ENCODE data around the gene FAM135A. TPM values are rescaled to one million over a fixed set of nuclear protein-coding genes. Genes with fewer than 3 reads are reported as not detected.

The FAM135A gene
- total RNA-seq, 4 donors from 2014 or later: 16.7 to 37.5 (median 23.2) TPM

DNA sequence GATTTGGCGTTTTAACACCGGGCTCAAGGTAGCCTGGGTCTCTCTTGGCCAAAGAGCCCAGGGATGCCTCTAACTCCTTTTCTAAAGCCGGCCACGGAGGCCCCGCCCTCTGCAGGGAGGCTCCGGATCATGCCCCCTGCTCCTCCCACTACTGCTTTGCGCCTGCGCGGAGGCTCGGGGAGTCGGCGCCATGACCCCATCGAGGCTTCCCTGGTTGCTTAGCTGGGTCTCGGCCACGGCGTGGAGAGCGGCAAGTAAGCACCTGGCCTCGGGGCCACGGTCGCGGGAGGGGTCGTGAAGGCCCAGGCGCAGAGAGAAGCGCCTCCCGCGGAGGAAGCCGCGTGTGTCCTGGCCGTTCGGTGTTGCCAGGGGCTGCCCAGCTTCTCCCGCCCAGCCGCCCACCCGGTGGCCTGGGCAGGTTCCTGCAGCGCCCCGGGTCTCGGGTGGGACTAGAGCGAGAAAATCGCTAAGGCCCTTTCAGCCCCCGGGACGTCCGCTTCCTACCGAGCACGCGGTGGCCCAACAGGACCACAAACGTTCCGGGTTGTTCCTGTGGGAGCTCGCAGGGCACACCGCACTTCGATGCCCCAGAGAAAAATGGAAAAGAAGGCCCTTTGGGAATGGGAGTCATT is 153.6 kb downstream of the FAM135A start, which contains the start of gene SDHAF4:
Gene SDHAF4, plus strand, starts transcription at position 180 of the 632 bp plus-strand sequence. Its CDS starts 11 bp downstream, at position 191.
- peak; percentile 98 for ATAC-seq (ENCODE audit: low FRiP score)
- DNase-seq (ENCODE audit: low spot score): peak; percentile 73
- TF ChIP-seq, protein P1, sequence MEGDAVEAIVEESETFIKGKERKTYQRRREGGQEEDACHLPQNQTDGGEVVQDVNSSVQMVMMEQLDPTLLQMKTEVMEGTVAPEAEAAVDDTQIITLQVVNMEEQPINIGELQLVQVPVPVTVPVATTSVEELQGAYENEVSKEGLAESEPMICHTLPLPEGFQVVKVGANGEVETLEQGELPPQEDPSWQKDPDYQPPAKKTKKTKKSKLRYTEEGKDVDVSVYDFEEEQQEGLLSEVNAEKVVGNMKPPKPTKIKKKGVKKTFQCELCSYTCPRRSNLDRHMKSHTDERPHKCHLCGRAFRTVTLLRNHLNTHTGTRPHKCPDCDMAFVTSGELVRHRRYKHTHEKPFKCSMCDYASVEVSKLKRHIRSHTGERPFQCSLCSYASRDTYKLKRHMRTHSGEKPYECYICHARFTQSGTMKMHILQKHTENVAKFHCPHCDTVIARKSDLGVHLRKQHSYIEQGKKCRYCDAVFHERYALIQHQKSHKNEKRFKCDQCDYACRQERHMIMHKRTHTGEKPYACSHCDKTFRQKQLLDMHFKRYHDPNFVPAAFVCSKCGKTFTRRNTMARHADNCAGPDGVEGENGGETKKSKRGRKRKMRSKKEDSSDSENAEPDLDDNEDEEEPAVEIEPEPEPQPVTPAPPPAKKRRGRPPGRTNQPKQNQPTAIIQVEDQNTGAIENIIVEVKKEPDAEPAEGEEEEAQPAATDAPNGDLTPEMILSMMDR (IDR thresholded peaks at IDR 0.05): no peak

DNA sequence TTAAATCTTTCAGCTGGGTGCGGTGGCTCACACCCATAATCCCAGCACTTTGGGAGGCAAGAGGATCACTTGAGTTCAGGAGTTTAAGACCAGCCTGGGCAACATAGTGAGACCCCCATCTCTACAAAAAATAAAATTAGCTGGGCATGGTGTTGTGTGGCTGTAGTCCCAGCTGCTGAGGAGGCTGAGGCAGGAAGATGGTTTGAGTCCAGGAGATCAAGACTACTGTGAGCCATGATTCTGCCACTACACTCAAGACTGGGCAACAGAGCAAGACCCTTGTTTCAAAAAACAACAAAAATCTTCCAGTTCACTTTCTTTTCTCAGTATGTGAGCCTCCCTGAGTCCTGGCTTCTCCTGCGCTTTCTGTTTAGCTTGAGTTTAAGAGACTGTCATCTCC is 161.3 kb downstream of the FAM135A start:
- ATAC-seq (ENCODE audit: low FRiP score): no peak
- DNase-seq (ENCODE audit: low spot score): no peak
- TF ChIP-seq, protein P1 (IDR thresholded peaks at IDR 0.05): no peak

DNA sequence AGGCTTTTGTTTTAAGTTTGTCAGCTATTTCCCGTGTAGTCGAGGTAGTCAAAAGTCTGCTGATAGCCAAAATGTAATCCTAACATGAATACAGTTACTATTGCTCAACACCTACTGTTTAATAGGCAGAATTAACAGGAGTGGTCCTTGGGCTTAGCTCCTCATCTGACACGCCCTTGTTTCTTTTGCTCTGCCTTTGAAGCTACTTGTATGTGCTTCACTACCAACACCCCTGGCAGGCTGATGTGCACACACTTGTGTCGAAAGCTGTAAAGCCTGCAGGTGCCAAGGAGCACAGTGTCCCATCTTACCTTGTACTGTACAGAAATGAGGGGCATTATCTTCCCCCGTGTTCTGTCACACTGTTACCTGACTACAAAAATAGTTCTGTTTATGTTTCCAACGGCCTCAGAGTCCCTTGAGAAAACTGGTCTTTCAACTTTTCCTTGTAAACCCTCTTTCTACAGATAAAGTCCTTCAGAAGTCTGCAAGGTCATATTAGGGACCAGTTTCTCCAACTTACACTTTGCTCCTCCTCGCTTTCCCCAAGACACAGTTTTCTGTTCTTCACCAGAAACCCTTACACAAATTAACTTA is 162.7 kb downstream of the FAM135A start:
- no peak for ATAC-seq (ENCODE audit: low FRiP score)
- DNase-seq (ENCODE audit: low spot score): no peak
- TF ChIP-seq, protein P1 (IDR thresholded peaks at IDR 0.05): no peak

DNA sequence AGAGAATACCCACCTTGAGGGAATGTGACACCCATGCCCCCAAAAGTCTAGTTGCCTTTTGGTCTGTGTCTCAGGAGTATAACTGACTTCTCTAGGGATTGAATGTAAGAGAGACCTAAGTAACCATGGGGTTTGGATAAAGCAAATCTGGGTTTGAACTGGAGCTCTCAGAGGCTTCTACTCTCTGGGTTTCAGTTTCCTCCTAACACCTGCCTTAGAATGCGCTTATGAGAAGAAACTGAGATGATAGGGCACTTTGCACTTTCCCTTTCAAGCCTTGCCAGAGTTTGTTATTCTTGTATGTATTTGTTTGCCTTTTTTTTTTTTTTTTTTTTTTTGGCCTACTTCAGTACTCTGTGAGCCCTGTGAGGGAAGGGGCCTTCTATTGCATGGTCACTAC is 172.8 kb downstream of the FAM135A start:
- no peak for ATAC-seq (ENCODE audit: low FRiP score)
- TF ChIP-seq, protein P1 (IDR thresholded peaks at IDR 0.05): no peak

DNA sequence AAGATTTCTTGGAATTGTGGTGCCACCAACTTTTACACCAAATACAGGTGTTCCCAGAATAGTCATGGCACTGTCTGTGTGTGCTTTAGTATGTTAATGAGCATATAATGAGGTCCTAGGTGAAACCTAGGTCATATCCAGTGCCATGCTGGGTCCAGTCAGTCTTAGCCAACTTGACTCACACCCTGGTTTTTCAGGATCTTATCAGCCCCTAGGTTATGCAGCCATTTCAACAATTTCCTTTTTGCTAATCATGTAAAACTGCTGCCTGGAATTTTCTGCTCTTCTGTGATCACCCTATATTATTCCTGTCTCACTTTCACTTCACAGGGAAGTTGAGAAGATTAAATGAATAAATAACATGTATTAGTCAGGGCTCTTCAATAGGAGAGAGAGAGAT is 177.1 kb downstream of the FAM135A start:
- no peak for ATAC-seq (ENCODE audit: low FRiP score)
- no peak for DNase-seq (ENCODE audit: low spot score)
- TF ChIP-seq, protein P1 (IDR thresholded peaks at IDR 0.05): no peak

More for the DNA sequence above, 172.8 kb downstream of the FAM135A start:
- no peak for DNase-seq (ENCODE audit: low spot score)

DNA sequence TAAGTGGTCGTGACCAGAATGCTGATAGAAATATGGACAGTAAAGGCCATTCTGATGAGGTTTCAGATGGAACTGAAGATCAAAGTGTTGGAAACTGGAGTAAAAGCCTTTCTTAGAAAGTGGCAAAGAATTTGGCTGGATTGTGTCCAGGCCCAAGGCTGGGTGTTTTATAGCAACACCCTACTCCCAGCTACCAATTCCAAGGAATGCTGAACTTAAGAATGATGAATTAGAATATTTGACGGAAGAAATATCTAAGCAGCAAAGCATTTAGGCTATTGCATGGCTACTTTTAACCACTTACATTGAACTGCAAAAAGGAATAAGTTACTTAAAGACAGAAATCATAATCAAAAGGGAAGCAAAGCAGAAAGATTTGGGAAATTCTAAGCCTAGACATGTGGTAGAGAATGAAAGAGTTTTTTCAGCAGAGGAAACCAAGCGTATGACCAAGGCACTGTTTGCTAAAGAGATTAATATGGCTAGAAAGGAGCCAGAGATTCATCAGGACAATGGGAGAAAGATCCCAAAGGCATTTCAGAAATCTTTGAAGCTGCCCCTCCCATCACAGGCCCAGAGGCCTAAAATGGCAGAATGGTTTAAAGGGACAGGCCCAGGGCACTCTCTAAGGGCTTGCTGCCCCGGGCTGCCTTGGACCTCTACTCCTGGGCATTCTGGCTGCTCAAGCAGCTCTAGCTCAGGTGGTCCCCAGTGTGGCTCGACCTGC is 179.2 kb downstream of the FAM135A start:
- DNase-seq (ENCODE audit: low spot score) (no peak), ATAC-seq (ENCODE audit: low FRiP score) (no peak)
- TF ChIP-seq, protein P1 (IDR thresholded peaks at IDR 0.05): no peak
